Activated CD8-positive, alpha-beta T cell treated with anti-CD3 and anti-CD28 coated beads for 36 hours (primary cell): ENCODE data around the gene PRKAG1. TPM values are rescaled to one million over a fixed set of nuclear protein-coding genes. Genes with fewer than 3 reads are reported as not detected.

Source experiments
- ATAC-seq: fragments of 200-7000 bp; cut with Tn5 transposase; one replicate; pipeline ENCODE4 v1.10.0; 2021; ENCODE audit warnings: mild to moderate bottlenecking, moderate library complexity
- CTCF ChIA-PET: fragments of 350-600 bp; sonication (Branson Sonifier 250); formaldehyde crosslinking; loops from one replicate; lab custom pipeline; 2021; ENCODE audit warnings: antibody characterized with exemption; lab: Charles Lee
- POLR2A ChIA-PET: fragments of 350-600 bp; sonication (Branson Sonifier 250); formaldehyde crosslinking; loops from one replicate; lab custom pipeline; 2021; ENCODE audit warnings: antibody characterized with exemption; lab: Charles Lee
- DNase-seq: peaks from one replicate; pipeline ENCODE4 v3.0.0-alpha.2; 2020
- H3K27ac Mint-ChIP-seq: one replicate; pipeline ENCODE4 v1.8.0; 2021; ENCODE audit warnings: mild to moderate bottlenecking, mixed read lengths
- H3K27me3 Mint-ChIP-seq: one replicate; pipeline ENCODE4 v1.8.0; 2021; ENCODE audit warnings: mixed read lengths
- H3K36me3 Mint-ChIP-seq: one replicate; pipeline ENCODE4 v1.8.0; 2021; ENCODE audit warnings: low read depth, mixed read lengths
- H3K4me1 Mint-ChIP-seq: one replicate; pipeline ENCODE4 v1.8.0; 2021; ENCODE audit warnings: low read depth, mixed read lengths
- H3K4me3 Mint-ChIP-seq: one replicate; pipeline ENCODE4 v1.8.0; 2021; ENCODE audit warnings: mild to moderate bottlenecking, moderate library complexity, mixed read lengths
- H3K9me3 Mint-ChIP-seq: one replicate; pipeline ENCODE4 v1.8.0; 2021; ENCODE audit warnings: mixed read lengths
- CTCF ChIP-seq: fragments of 200-600 bp; IDR thresholded peaks from one replicate; pipeline ENCODE4 v1.8.0; 2022; ENCODE audit warnings: antibody characterized with exemption, mild to moderate bottlenecking
- intact Hi-C: fragments of 100-400 bp; cut with micrococcal nuclease; formaldehyde crosslinking; loops from one replicate; pipeline ENCODE4 v1.10.0; 2022
- total RNA-seq, 2 experiments: library from RNA; stranded (reverse); gene quantifications; one replicate each; pipeline ENCODE4 v1.2.3, GENCODE V29; 2021

The PRKAG1 gene
- total RNA-seq, 2 experiments from 2014 or later: 43.3 to 47.3 TPM

- CTCF ChIA-PET: interaction anchor here (0.9 to 7.6 kb wide), 5 partner anchors 11 to 122 kb away, joined by 3 to 57 read pairs (median 10); no protein-coding TSS in a partner anchor
- no peak overlapping the region for H3K27ac Mint-ChIP-seq
- intact Hi-C loops: no loop called here
- no peak for ATAC-seq
- peaks cover 11% of the 10 kb centered on the region for H3K4me1 Mint-ChIP-seq
- POLR2A ChIA-PET: interaction anchor here (1.0 to 1.5 kb wide), 3 partner anchors 13 to 175 kb away, joined by 3 to 4 read pairs (median 3); no protein-coding TSS in a partner anchor
- no peak for DNase-seq
- H3K9me3 Mint-ChIP-seq: no peaks in the 10 kb centered on the region
- no peak for TF ChIP-seq CTCF
- H3K27me3 Mint-ChIP-seq: no peaks in the 10 kb centered on the region
- H3K4me3 Mint-ChIP-seq: no peak overlapping the region
- peaks cover 36% of the 10 kb centered on the region for H3K36me3 Mint-ChIP-seq
Observed at GRCh38 chr12:49012739-49013138, 5.8 kb downstream of the PRKAG1 start.

GRCh38 chr12:49010092-49010668, 8.4 kb downstream of the PRKAG1 start:
- ATAC-seq: no peak
- ChIA-PET CTCF (interaction anchor here (0.7 to 1.7 kb wide), 5 partner anchors 10 to 119 kb away, joined by 3 to 7 read pairs (median 4); partner anchors contain the start of gene DDN), POLR2A (interaction anchor here (0.6 to 1.2 kb wide), 3 partner anchors 11 to 121 kb away, joined by 3 to 4 read pairs (median 3); partner anchors contain the start of genes DDN and TUBA1B)
- no peak for DNase-seq
- TF ChIP-seq CTCF: no peak
- Mint-ChIP-seq H3K27ac (no peak overlapping the region), H3K9me3 (no peaks in the 10 kb centered on the region), H3K4me1 (no peaks in the 10 kb centered on the region), H3K36me3 (peaks cover 34% of the 10 kb centered on the region), H3K4me3 (no peak overlapping the region), H3K27me3 (no peaks in the 10 kb centered on the region)
- intact Hi-C loops: no loop called here

- intact Hi-C loops: no loop called here
- DNase-seq (no peak), ATAC-seq (no peak)
- H3K36me3 Mint-ChIP-seq: peaks cover 42% of the 10 kb centered on the region
- no peak overlapping the region for H3K27ac Mint-ChIP-seq
- ChIA-PET CTCF (interaction anchor here (0.8 to 2.0 kb wide), 6 partner anchors 9 to 21 kb away, joined by 3 to 7 read pairs (median 4); partner anchors contain the start of gene DDN), POLR2A (no interaction called here)
- H3K27me3 Mint-ChIP-seq: no peaks in the 10 kb centered on the region
- H3K9me3 Mint-ChIP-seq: no peaks in the 10 kb centered on the region
- TF ChIP-seq CTCF: no peak
- H3K4me3 Mint-ChIP-seq: no peak overlapping the region
- no peaks in the 10 kb centered on the region for H3K4me1 Mint-ChIP-seq
Observed at GRCh38 chr12:49008943-49009342, 9.6 kb downstream of the PRKAG1 start.

GRCh38 chr12:49000346-49000745, 18.2 kb downstream of the PRKAG1 start:
- Mint-ChIP-seq H3K4me1 (peaks cover 26% of the 10 kb centered on the region), H3K36me3 (peaks cover 44% of the 10 kb centered on the region), H3K9me3 (no peaks in the 10 kb centered on the region), H3K27me3 (peaks cover 22% of the 10 kb centered on the region), H3K27ac (no peak overlapping the region), H3K4me3 (no peak overlapping the region)
- ChIA-PET CTCF (interaction anchor here (0.9 to 21.6 kb wide), 10 partner anchors 9 to 148 kb away, joined by 3 to 896 read pairs (median 9); partner anchors contain the start of genes ARF3, DDX23, WNT1 and WNT10B), POLR2A (interaction anchor here (0.8 to 3.7 kb wide), 9 partner anchors 11 to 88 kb away, joined by 3 to 14 read pairs (median 4); partner anchors contain the start of genes PRKAG1 and WNT1)
- no peak for TF ChIP-seq CTCF
- DNase-seq (no peak), ATAC-seq (no peak)
- intact Hi-C loops: no loop called here
